Measurements from ENCODE around the gene SLC24A2.

The SLC24A2 gene

GRCh38 chr9:19785230-19785629, 3.6 kb downstream of the SLC24A2 start:
- no peaks in the 10 kb centered on the region for H3K9me2 ChIP-seq (replicated peaks; ENCODE audit: insufficient read depth, low read length)
- TF ChIP-seq EZH2phosphoT487 (IDR thresholded peaks at IDR 0.05; ENCODE audit: low read length) (no peak), EZH2 (optimal IDR thresholded peaks at IDR 0.05; ENCODE audit: low read depth, low read length) (no peak)
- TF ChIP-seq, protein P1, sequence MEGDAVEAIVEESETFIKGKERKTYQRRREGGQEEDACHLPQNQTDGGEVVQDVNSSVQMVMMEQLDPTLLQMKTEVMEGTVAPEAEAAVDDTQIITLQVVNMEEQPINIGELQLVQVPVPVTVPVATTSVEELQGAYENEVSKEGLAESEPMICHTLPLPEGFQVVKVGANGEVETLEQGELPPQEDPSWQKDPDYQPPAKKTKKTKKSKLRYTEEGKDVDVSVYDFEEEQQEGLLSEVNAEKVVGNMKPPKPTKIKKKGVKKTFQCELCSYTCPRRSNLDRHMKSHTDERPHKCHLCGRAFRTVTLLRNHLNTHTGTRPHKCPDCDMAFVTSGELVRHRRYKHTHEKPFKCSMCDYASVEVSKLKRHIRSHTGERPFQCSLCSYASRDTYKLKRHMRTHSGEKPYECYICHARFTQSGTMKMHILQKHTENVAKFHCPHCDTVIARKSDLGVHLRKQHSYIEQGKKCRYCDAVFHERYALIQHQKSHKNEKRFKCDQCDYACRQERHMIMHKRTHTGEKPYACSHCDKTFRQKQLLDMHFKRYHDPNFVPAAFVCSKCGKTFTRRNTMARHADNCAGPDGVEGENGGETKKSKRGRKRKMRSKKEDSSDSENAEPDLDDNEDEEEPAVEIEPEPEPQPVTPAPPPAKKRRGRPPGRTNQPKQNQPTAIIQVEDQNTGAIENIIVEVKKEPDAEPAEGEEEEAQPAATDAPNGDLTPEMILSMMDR (IDR thresholded peaks at IDR 0.05; ENCODE audit: low read length) = no peak
- H3K9ac ChIP-seq (ENCODE audit: low read length) = no peak overlapping the region
- H3K9me3 ChIP-seq (replicated peaks; ENCODE audit: insufficient read depth, low read length) = no peaks in the 10 kb centered on the region
- no peak overlapping the region for H3K4me2 ChIP-seq (ENCODE audit: low read depth, low read length)
- H3K4me1 ChIP-seq (ENCODE audit: low read length) = no peaks in the 10 kb centered on the region
- no peaks in the 10 kb centered on the region for H3K27me3 ChIP-seq (replicated peaks; ENCODE audit: insufficient read depth, low read length)
- no peaks in the 10 kb centered on the region for H3K36me3 ChIP-seq (replicated peaks; ENCODE audit: insufficient read depth, low read length)
- no peak overlapping the region for H2AFZ ChIP-seq (ENCODE audit: low read length)
- no peaks in the 10 kb centered on the region for H3F3A ChIP-seq (ENCODE audit: insufficient read depth, low read length)
- no peak for DNase-seq
- H4K20me1 ChIP-seq (ENCODE audit: insufficient read depth, low read length) = no peaks in the 10 kb centered on the region
- no peak overlapping the region for H3K4me3 ChIP-seq (ENCODE audit: low read length)
- no peaks in the 10 kb centered on the region for H3K79me2 ChIP-seq (ENCODE audit: low read length)
- H3K27ac ChIP-seq (ENCODE audit: low read length) = no peak overlapping the region

- TF ChIP-seq, protein P1 (IDR thresholded peaks at IDR 0.05; ENCODE audit: low read length) = no peak
- TF ChIP-seq EZH2phosphoT487 (IDR thresholded peaks at IDR 0.05; ENCODE audit: low read length) = no peak
- no peak for TF ChIP-seq EZH2 (optimal IDR thresholded peaks at IDR 0.05; ENCODE audit: low read depth, low read length)
- Histone ChIP-seq H3K4me2 (ENCODE audit: low read depth, low read length) (no peak overlapping the region), H3K27me3 (replicated peaks; ENCODE audit: insufficient read depth, low read length) (no peaks in the 10 kb centered on the region), H3F3A (ENCODE audit: insufficient read depth, low read length) (no peaks in the 10 kb centered on the region), H4K20me1 (ENCODE audit: insufficient read depth, low read length) (no peaks in the 10 kb centered on the region), H3K9me3 (replicated peaks; ENCODE audit: insufficient read depth, low read length) (no peaks in the 10 kb centered on the region), H3K27ac (ENCODE audit: low read length) (no peak overlapping the region), H3K79me2 (ENCODE audit: low read length) (no peaks in the 10 kb centered on the region), H3K4me1 (ENCODE audit: low read length) (no peaks in the 10 kb centered on the region), H3K9ac (ENCODE audit: low read length) (no peak overlapping the region), H3K36me3 (replicated peaks; ENCODE audit: insufficient read depth, low read length) (no peaks in the 10 kb centered on the region), H2AFZ (ENCODE audit: low read length) (no peak overlapping the region), H3K4me3 (ENCODE audit: low read length) (no peak overlapping the region), H3K9me2 (replicated peaks; ENCODE audit: insufficient read depth, low read length) (no peaks in the 10 kb centered on the region)
- DNase-seq = no peak
Observed at GRCh38 chr9:19784136-19784535, 4.7 kb downstream of the SLC24A2 start.

GRCh38 chr9:19783500-19783899, 5.3 kb downstream of the SLC24A2 start:
- no peaks in the 10 kb centered on the region for H3K79me2 ChIP-seq (ENCODE audit: low read length)

More at GRCh38 chr9:19783500-19783899, 5.3 kb downstream of the SLC24A2 start:
- H2AFZ ChIP-seq (ENCODE audit: low read length) = no peak overlapping the region
- no peaks in the 10 kb centered on the region for H3F3A ChIP-seq (ENCODE audit: insufficient read depth, low read length)
- DNase-seq = no peak
- no peaks in the 10 kb centered on the region for H4K20me1 ChIP-seq (ENCODE audit: insufficient read depth, low read length)
- no peaks in the 10 kb centered on the region for H3K9me2 ChIP-seq (replicated peaks; ENCODE audit: insufficient read depth, low read length)
- H3K4me3 ChIP-seq (ENCODE audit: low read length) = no peak overlapping the region
- H3K27ac ChIP-seq (ENCODE audit: low read length) = no peak overlapping the region
- H3K4me1 ChIP-seq (ENCODE audit: low read length) = no peaks in the 10 kb centered on the region
- H3K27me3 ChIP-seq (replicated peaks; ENCODE audit: insufficient read depth, low read length) = no peaks in the 10 kb centered on the region
- H3K9me3 ChIP-seq (replicated peaks; ENCODE audit: insufficient read depth, low read length) = no peaks in the 10 kb centered on the region
- no peak overlapping the region for H3K9ac ChIP-seq (ENCODE audit: low read length)
- TF ChIP-seq EZH2 (optimal IDR thresholded peaks at IDR 0.05; ENCODE audit: low read depth, low read length) (no peak), EZH2phosphoT487 (IDR thresholded peaks at IDR 0.05; ENCODE audit: low read length) (no peak)
- TF ChIP-seq, protein P1 (IDR thresholded peaks at IDR 0.05; ENCODE audit: low read length) = no peak
- no peak overlapping the region for H3K4me2 ChIP-seq (ENCODE audit: low read depth, low read length)
- no peaks in the 10 kb centered on the region for H3K36me3 ChIP-seq (replicated peaks; ENCODE audit: insufficient read depth, low read length)

Data from MM.1S (cell line).